ENCODE measurements around the gene VTA1.

The VTA1 gene

GRCh38 chr6:142173980-142174379 lies 26.9 kb downstream of the VTA1 start:
- no peaks in the 10 kb centered on the region for H3K27me3 ChIP-seq
- no peak overlapping the region for H3K27ac ChIP-seq
- H3K9me3 ChIP-seq, result peaks cover 0 to 9% (median 3%) of the 10 kb centered on the region in 3 donors
- H3K36me3 ChIP-seq, result peaks cover 42 to 82% (median 54%) of the 10 kb centered on the region in 3 donors
- no peak overlapping the region for H3K4me3 ChIP-seq
- DNase-seq, result no peak
- intact Hi-C loops (cut with DNase I; ENCODE audit: low total_unique reads), result no loop called here
- TF ChIP-seq CTCF (IDR thresholded peaks at IDR 0.05), result no peak
- no peaks in the 10 kb centered on the region for H3K4me1 ChIP-seq

GRCh38 chr6:142174703-142175102 lies 27.6 kb downstream of the VTA1 start:
- no peaks in the 10 kb centered on the region for H3K4me1 ChIP-seq
- peaks cover 42 to 76% (median 52%) of the 10 kb centered on the region in 3 donors for H3K36me3 ChIP-seq
- TF ChIP-seq CTCF (IDR thresholded peaks at IDR 0.05), result no peak
- no peak overlapping the region for H3K27ac ChIP-seq
- no peak for DNase-seq
- intact Hi-C loops (cut with DNase I; ENCODE audit: low total_unique reads), result no loop called here
- H3K4me3 ChIP-seq, result no peak overlapping the region
- H3K27me3 ChIP-seq, result no peaks in the 10 kb centered on the region
- H3K9me3 ChIP-seq, result peaks cover 0 to 9% (median 3%) of the 10 kb centered on the region in 3 donors

- TF ChIP-seq CTCF (IDR thresholded peaks at IDR 0.05), result no peak
- Histone ChIP-seq H3K4me3 (no peak overlapping the region), H3K4me1 (no peaks in the 10 kb centered on the region), H3K9me3 (peaks cover 0 to 9% (median 3%) of the 10 kb centered on the region in 3 donors), H3K36me3 (peaks cover 15 to 47% (median 23%) of the 10 kb centered on the region in 3 donors), H3K27me3 (no peaks in the 10 kb centered on the region), H3K27ac (no peak overlapping the region)
- no peak for DNase-seq
- intact Hi-C loops (cut with DNase I; ENCODE audit: low total_unique reads), result no loop called here
Observed at GRCh38 chr6:142178129-142178528, 31.1 kb downstream of the VTA1 start.

GRCh38 chr6:142182004-142182403 lies 34.9 kb downstream of the VTA1 start:
- no peak overlapping the region for H3K27ac ChIP-seq
- H3K4me3 ChIP-seq, result no peak overlapping the region
- no peaks in the 10 kb centered on the region for H3K27me3 ChIP-seq
- DNase-seq, result no peak
- H3K9me3 ChIP-seq, result peaks cover 0 to 9% (median 3%) of the 10 kb centered on the region in 3 donors
- peaks cover 0 to 2% (median 0%) of the 10 kb centered on the region in 4 donors for H3K4me1 ChIP-seq
- no peak for TF ChIP-seq CTCF (IDR thresholded peaks at IDR 0.05)
- intact Hi-C loops (cut with DNase I; ENCODE audit: low total_unique reads), result no loop called here
- peaks cover 12 to 17% (median 17%) of the 10 kb centered on the region in 3 donors for H3K36me3 ChIP-seq

- H3K9me3 ChIP-seq, result no peaks in the 10 kb centered on the region
- intact Hi-C loops (cut with DNase I; ENCODE audit: low total_unique reads), result no loop called here
- H3K4me1 ChIP-seq, result peaks cover 0 to 6% (median 0%) of the 10 kb centered on the region in 4 donors
- peaks cover 3 to 4% (median 3%) of the 10 kb centered on the region in 3 donors for H3K36me3 ChIP-seq
- no peak overlapping the region for H3K27ac ChIP-seq
- TF ChIP-seq CTCF (IDR thresholded peaks at IDR 0.05), result no peak
- no peaks in the 10 kb centered on the region for H3K27me3 ChIP-seq
- no peak overlapping the region for H3K4me3 ChIP-seq
- no peak for DNase-seq
Observed at GRCh38 chr6:142183351-142183750, 36.3 kb downstream of the VTA1 start.

GRCh38 chr6:142184307-142184706 lies 37.2 kb downstream of the VTA1 start:
- Histone ChIP-seq H3K4me1 (peaks cover 0 to 6% (median 0%) of the 10 kb centered on the region in 4 donors), H3K9me3 (no peaks in the 10 kb centered on the region), H3K4me3 (no peak overlapping the region), H3K27me3 (no peaks in the 10 kb centered on the region), H3K27ac (no peak overlapping the region), H3K36me3 (peaks cover under 1 to 3% (median 2%) of the 10 kb centered on the region in 3 donors)
- no peak for TF ChIP-seq CTCF (IDR thresholded peaks at IDR 0.05)
- DNase-seq, result no peak
- intact Hi-C loops (cut with DNase I; ENCODE audit: low total_unique reads), result no loop called here
